ENCODE data around the gene PLXNA4. TPM values are rescaled to one million over a fixed set of nuclear protein-coding genes. Genes with fewer than 3 reads are reported as not detected.

Gene PLXNA4
- polyA plus RNA-seq, 1 experiment = 0.22 TPM

- ChIA-PET POLR2A (no interaction called here), CTCF (no interaction called here)
- TF ChIP-seq CTCF (IDR thresholded peaks at IDR 0.05; ENCODE audit: insufficient read depth, low read depth, low read length) = no peak
- DNase-seq (ENCODE audit: low read depth) = no peak
- Histone ChIP-seq H3K27me3 (ENCODE audit: control insufficient read depth, insufficient read depth, low read length) (no peaks in the 10 kb centered on the region), H3K4me3 (ENCODE audit: low read depth, low read length) (no peak overlapping the region), H3K36me3 (ENCODE audit: control insufficient read depth, insufficient read depth, low read length) (no peaks in the 10 kb centered on the region)
Observed at GRCh38 chr7:132528695-132529094, 47.6 kb downstream of the PLXNA4 start.

- no peak for TF ChIP-seq CTCF (IDR thresholded peaks at IDR 0.05; ENCODE audit: insufficient read depth, low read depth, low read length)
- CTCF ChIA-PET = interaction anchor here (1.4 kb wide), 1 partner anchor 53 kb away, joined by 3 read pairs; no protein-coding TSS in a partner anchor
- Histone ChIP-seq H3K36me3 (ENCODE audit: control insufficient read depth, insufficient read depth, low read length) (no peaks in the 10 kb centered on the region), H3K4me3 (ENCODE audit: low read depth, low read length) (no peak overlapping the region), H3K27me3 (ENCODE audit: control insufficient read depth, insufficient read depth, low read length) (no peaks in the 10 kb centered on the region)
- POLR2A ChIA-PET = no interaction called here
- no peak for DNase-seq (ENCODE audit: low read depth)
Observed at GRCh38 chr7:132527467-132528410, 48.5 kb downstream of the PLXNA4 start.

GRCh38 chr7:132526111-132526740, 50.0 kb downstream of the PLXNA4 start:
- Histone ChIP-seq H3K36me3 (ENCODE audit: control insufficient read depth, insufficient read depth, low read length) (no peaks in the 10 kb centered on the region), H3K27me3 (ENCODE audit: control insufficient read depth, insufficient read depth, low read length) (no peaks in the 10 kb centered on the region), H3K4me3 (ENCODE audit: low read depth, low read length) (no peak overlapping the region)
- ChIA-PET POLR2A (no interaction called here), CTCF (interaction anchor here (1.4 kb wide), 1 partner anchor 54 kb away, joined by 5 read pairs; no protein-coding TSS in a partner anchor)
- no peak for DNase-seq (ENCODE audit: low read depth)
- no peak for TF ChIP-seq CTCF (IDR thresholded peaks at IDR 0.05; ENCODE audit: insufficient read depth, low read depth, low read length)

GRCh38 chr7:132521423-132521822, 54.8 kb downstream of the PLXNA4 start:
- no peak for DNase-seq (ENCODE audit: low read depth)
- CTCF ChIA-PET = no interaction called here
- POLR2A ChIA-PET = no interaction called here
- Histone ChIP-seq H3K4me3 (ENCODE audit: low read depth, low read length) (no peak overlapping the region), H3K27me3 (ENCODE audit: control insufficient read depth, insufficient read depth, low read length) (no peaks in the 10 kb centered on the region), H3K36me3 (ENCODE audit: control insufficient read depth, insufficient read depth, low read length) (no peaks in the 10 kb centered on the region)
- TF ChIP-seq CTCF (IDR thresholded peaks at IDR 0.05; ENCODE audit: insufficient read depth, low read depth, low read length) = no peak

- H3K27me3 ChIP-seq (ENCODE audit: control insufficient read depth, insufficient read depth, low read length) = no peaks in the 10 kb centered on the region
- no peak overlapping the region for H3K4me3 ChIP-seq (ENCODE audit: low read depth, low read length)
- ChIA-PET POLR2A (no interaction called here), CTCF (no interaction called here)
- no peak for DNase-seq (ENCODE audit: low read depth)
- no peaks in the 10 kb centered on the region for H3K36me3 ChIP-seq (ENCODE audit: control insufficient read depth, insufficient read depth, low read length)
- no peak for TF ChIP-seq CTCF (IDR thresholded peaks at IDR 0.05; ENCODE audit: insufficient read depth, low read depth, low read length)
Observed at GRCh38 chr7:132520591-132521280, 55.5 kb downstream of the PLXNA4 start.
